ENCODE data around the gene IQGAP3.

- no peak for TF ChIP-seq ELK1 (IDR thresholded peaks at IDR 0.05; ENCODE audit: borderline replicate concordance, low read depth, low read length)
- no peak for TF ChIP-seq POLR2A (IDR thresholded peaks at IDR 0.05; ENCODE audit: low read depth, low read length)
- TF ChIP-seq CTCF (conservative IDR thresholded peaks at IDR 0.05; ENCODE audit: low read depth, low read length), result no peak
Observed at GRCh38 chr1:156488566-156489165, 83.7 kb downstream of the IQGAP3 start.
